ENCODE data around the gene FRMD3.

- TF ChIP-seq GRHL2 (CRISPR knock-in tag; IDR thresholded peaks at IDR 0.05; ENCODE audit: insufficient replicate concordance, severe bottlenecking) (no peak), TCF7 (CRISPR knock-in tag; IDR thresholded peaks at IDR 0.05; ENCODE audit: low read depth) (no peak), CTCF (IDR thresholded peaks at IDR 0.05) (no peak), GTF2I (CRISPR knock-in tag; conservative IDR thresholded peaks at IDR 0.05) (no peak)
These were observed 107.5 kb downstream of the FRMD3 start for GRCh38 chr9:83430681-83431080.

Data from WTC11 (cell line).